SK-N-SH treated with all-trans-retinoic acid at 6 μM for 48 hours (cell line): ENCODE measurements around the gene DCDC2C.

Source experiments
- ARNTL ChIP-seq: fragments of 450-650 bp; formaldehyde crosslinking; IDR thresholded peaks from 2 replicates; pipeline ENCODE4 v1.5.0; 2020; ENCODE audit warnings: low read depth, mild to moderate bottlenecking, moderate library complexity, borderline replicate concordance
- BACH2 ChIP-seq: fragments of 250-450 bp; sonication (Bioruptor Pico); IDR thresholded peaks from 2 replicates; pipeline ENCODE4 v1.9.0; 2021; ENCODE audit warnings: mild to moderate bottlenecking, borderline replicate concordance
- CREB5 ChIP-seq: fragments of 250-450 bp; sonication (Bioruptor Pico); IDR thresholded peaks from 2 replicates; pipeline ENCODE4 v1.5.1; 2020; ENCODE audit warnings: low read depth, mild to moderate bottlenecking, moderate library complexity
- CSRNP3 ChIP-seq: fragments of 250-450 bp; sonication (Bioruptor Pico); IDR thresholded peaks from 2 replicates; pipeline ENCODE4 v1.5.1; 2021; ENCODE audit warnings: mild to moderate bottlenecking, moderate library complexity
- ESRRG ChIP-seq: fragments of 250-450 bp; sonication (Bioruptor Pico); IDR thresholded peaks from 2 replicates; pipeline ENCODE4 v1.6.1; 2021; ENCODE audit warnings: mild to moderate bottlenecking
- GLIS3 ChIP-seq: fragments of 250-450 bp; sonication (Bioruptor Pico); IDR thresholded peaks from 2 replicates; pipeline ENCODE4 v1.5.0; 2020; ENCODE audit warnings: mild to moderate bottlenecking, moderate library complexity
- ISL1 ChIP-seq: fragments of 250-450 bp; sonication (Bioruptor Pico); IDR thresholded peaks from 2 replicates; pipeline ENCODE4 v2.1.2; 2022; ENCODE audit warnings: mild to moderate bottlenecking, moderate library complexity
- PATZ1 ChIP-seq: fragments of 250-450 bp; sonication (Bioruptor Pico); IDR thresholded peaks from 2 replicates; pipeline ENCODE4 v1.8.0; 2020; ENCODE audit warnings: mild to moderate bottlenecking, moderate library complexity, borderline replicate concordance
- RARB ChIP-seq: fragments of 250-450 bp; sonication (Bioruptor Pico); IDR thresholded peaks from 2 replicates; pipeline ENCODE4 v1.8.0; 2021; ENCODE audit warnings: mild to moderate bottlenecking, moderate library complexity
- SNAI2 ChIP-seq: fragments of 250-450 bp; sonication (Bioruptor Pico); IDR thresholded peaks from 2 replicates; pipeline ENCODE4 v1.5.0; 2020; ENCODE audit warnings: mild to moderate bottlenecking, moderate library complexity
- TOX ChIP-seq: fragments of 250-450 bp; sonication (Bioruptor Pico); IDR thresholded peaks from 2 replicates; pipeline ENCODE4 v1.8.0; 2021; ENCODE audit warnings: mild to moderate bottlenecking, moderate library complexity, borderline replicate concordance
- ZC3H10 ChIP-seq: fragments of 250-450 bp; sonication (Bioruptor Pico); IDR thresholded peaks from 2 replicates; pipeline ENCODE4 v1.5.1; 2021; ENCODE audit warnings: mild to moderate bottlenecking, moderate library complexity
- ZFP3 ChIP-seq: fragments of 250-450 bp; sonication (Bioruptor Pico); IDR thresholded peaks from 2 replicates; pipeline ENCODE4 v1.5.0; 2020; ENCODE audit warnings: mild to moderate bottlenecking, moderate library complexity
- ZNF70 ChIP-seq: fragments of 450-650 bp; formaldehyde crosslinking; IDR thresholded peaks from 2 replicates; pipeline ENCODE4 v1.5.0; 2020; ENCODE audit warnings: mild to moderate bottlenecking, moderate library complexity

- TF ChIP-seq ZNF70 (CRISPR knock-in tag) (no peak), ISL1 (CRISPR knock-in tag) (no peak), GLIS3 (CRISPR knock-in tag) (no peak), PATZ1 (CRISPR knock-in tag) (no peak), SNAI2 (CRISPR knock-in tag) (no peak), RARB (CRISPR knock-in tag) (no peak), CSRNP3 (CRISPR knock-in tag) (no peak), ZFP3 (CRISPR knock-in tag) (no peak), ESRRG (CRISPR knock-in tag) (no peak), CREB5 (CRISPR knock-in tag) (no peak), BACH2 (CRISPR knock-in tag) (no peak), TOX (CRISPR knock-in tag) (no peak), ARNTL (CRISPR knock-in tag) (no peak), ZC3H10 (CRISPR knock-in tag) (no peak)
Observed at GRCh38 chr2:3839476-3839875, 136.1 kb downstream of the DCDC2C start.
